H1 (cell line): ENCODE measurements around the gene EXT2. TPM values are rescaled to one million over a fixed set of nuclear protein-coding genes. Genes with fewer than 3 reads are reported as not detected.
A peak's percentile ranks its signal among the peaks of the same experiment; 100 is the strongest.

Source experiments
- CTCF ChIA-PET: fragments of 300-600 bp; sonication (Branson Sonifier 250); formaldehyde crosslinking; loops from one replicate; lab custom pipeline; 2021; ENCODE audit not compliant: partially characterized antibody; lab: Charles Lee
- POLR2A ChIA-PET: fragments of 300-600 bp; sonication (Branson Sonifier 250); formaldehyde crosslinking; loops from one replicate; lab custom pipeline; 2021; ENCODE audit warnings: inconsistent platforms; ENCODE audit not compliant: partially characterized antibody; lab: Charles Lee
- DNase-seq, 2 experiments: peaks; one replicate each; pipeline versions ENCODE4 v3.0.0 to v3.0.0-alpha.2; 2010 to 2022; ENCODE audit warnings: low spot score in 2 of 2, low read depth in 1 of 2, mixed read lengths in 1 of 2
- FAIRE-seq: peaks from 2 replicates; lab custom pipeline; 2011; peaks lifted over from hg19 to GRCh38; lab: Jason Lieb, UNC
- H2AFZ ChIP-seq: 2 replicates; pipeline ENCODE4 v1.8.1; 2012; ENCODE audit warnings: low read length, inconsistent platforms
- H2AK5ac ChIP-seq: 2 replicates; pipeline ENCODE4 v1.6.1; 2013; ENCODE audit warnings: low read depth, low read length
- H2BK120ac ChIP-seq: replicated peaks from 2 replicates; pipeline ENCODE3; 2013; ENCODE audit warnings: low read depth, low read length, inconsistent platforms
- H2BK12ac ChIP-seq: 2 replicates; pipeline ENCODE4 v1.6.1; 2013; ENCODE audit warnings: low read depth, low read length
- H2BK15ac ChIP-seq: 2 replicates; pipeline ENCODE4 v1.6.1; 2013; ENCODE audit warnings: low read length
- H2BK20ac ChIP-seq: 2 replicates; pipeline ENCODE4 v1.6.1; 2013; ENCODE audit warnings: low read length
- H2BK5ac ChIP-seq: 2 replicates; pipeline ENCODE4 v1.6.1; 2013; ENCODE audit warnings: low read depth, low read length
- H3K14ac ChIP-seq: 2 replicates; pipeline ENCODE4 v1.6.1; 2013; ENCODE audit warnings: inconsistent platforms; ENCODE audit not compliant: insufficient read length
- H3K18ac ChIP-seq: 2 replicates; pipeline ENCODE4 v1.6.1; 2013; ENCODE audit warnings: low read length; ENCODE audit errors: extremely low read depth
- H3K23ac ChIP-seq: 2 replicates; pipeline ENCODE4 v1.6.1; 2013; ENCODE audit warnings: inconsistent platforms; ENCODE audit not compliant: insufficient read length
- H3K23me2 ChIP-seq: 2 replicates; pipeline ENCODE4 v1.6.1; 2013; ENCODE audit warnings: low read depth, low read length
- H3K27ac ChIP-seq: 2 replicates; pipeline ENCODE4 v1.6.1; 2011; ENCODE audit warnings: low read depth, low read length, inconsistent platforms
- H3K27me3 ChIP-seq, 4 experiments: replicated peaks in 1 of 4; 1 replicate in 1 of 4; 2 replicates in 3 of 4; pipeline versions ENCODE4 v1.6.1 to v1.8.1; 2011 to 2013; ENCODE audit warnings: low read length in 3 of 4, mild to moderate bottlenecking in 3 of 4, inconsistent platforms in 2 of 4, mixed read lengths in 2 of 4, moderate library complexity in 1 of 4; ENCODE audit not compliant: control insufficient read depth in 3 of 4, insufficient read depth in 3 of 4; ENCODE audit errors: extremely low read depth in 1 of 4
- H3K36me3 ChIP-seq, 4 experiments: 2 replicates each; pipeline versions ENCODE4 v1.6.1 to v1.8.1; 2011 to 2013; ENCODE audit warnings: mild to moderate bottlenecking in 4 of 4, low read length in 3 of 4, moderate library complexity in 2 of 4, control low read depth in 1 of 4, inconsistent platforms in 1 of 4; ENCODE audit not compliant: insufficient read depth in 4 of 4, control insufficient read depth in 2 of 4
- H3K4ac ChIP-seq: replicated peaks from 2 replicates; pipeline ENCODE3; 2013; ENCODE audit warnings: low read length, low read depth, mixed read lengths, inconsistent platforms; ENCODE audit not compliant: insufficient read length
- H3K4me1 ChIP-seq, 4 experiments: replicated peaks in 1 of 4; 1 replicate in 1 of 4; 2 replicates in 3 of 4; pipeline versions ENCODE4 v1.6.1 to v1.8.1; 2011 to 2013; ENCODE audit warnings: low read length in 3 of 4, inconsistent platforms in 2 of 4, mixed read lengths in 1 of 4; ENCODE audit not compliant: insufficient read depth in 4 of 4, control insufficient read depth in 3 of 4
- H3K4me2 ChIP-seq, 2 experiments: 2 replicates each; pipeline versions ENCODE4 v1.6.1 to v1.8.1; 2011 to 2013; ENCODE audit warnings: low read depth in 2 of 2, low read length in 2 of 2, control low read depth in 1 of 2, inconsistent platforms in 1 of 2, mild to moderate bottlenecking in 1 of 2; ENCODE audit not compliant: insufficient read depth in 1 of 2
- H3K4me3 ChIP-seq, 4 experiments: fragments of 200-600, 300-600 bp in 1 of 4; sonication (generic), shearing (Covaris generic), sonication (Bioruptor Twin) in 1 of 4; 2 replicates each; pipeline versions ENCODE4 v1.5.1 to v1.8.1; 2011 to 2016; ENCODE audit warnings: low read length in 4 of 4, low read depth in 3 of 4, control low read depth in 2 of 4, inconsistent platforms in 2 of 4, mild to moderate bottlenecking in 2 of 4, mixed read lengths in 1 of 4, moderate library complexity in 1 of 4; ENCODE audit not compliant: insufficient read depth in 2 of 4; ENCODE audit errors: extremely low read depth in 1 of 4
- H3K56ac ChIP-seq: replicated peaks from 2 replicates; pipeline ENCODE3; 2013; ENCODE audit warnings: low read depth, mild to moderate bottlenecking, mixed read lengths, low read length, inconsistent platforms; ENCODE audit not compliant: insufficient read length
- H3K79me1 ChIP-seq: 2 replicates; pipeline ENCODE4 v1.6.1; 2013; ENCODE audit warnings: low read depth, low read length, control low read depth
- H3K79me2 ChIP-seq, 2 experiments: 2 replicates each; pipeline versions ENCODE4 v1.6.1 to v1.8.1; 2012 to 2013; ENCODE audit warnings: low read length in 2 of 2, mild to moderate bottlenecking in 2 of 2, inconsistent platforms in 1 of 2; ENCODE audit not compliant: insufficient read depth in 2 of 2, control insufficient read depth in 1 of 2
- H3K9ac ChIP-seq, 4 experiments: replicated peaks in 1 of 4; 1 replicate in 1 of 4; 2 replicates in 3 of 4; pipeline versions ENCODE4 v1.6.1 to v1.8.1; 2011 to 2013; ENCODE audit warnings: low read depth in 3 of 4, low read length in 3 of 4, control low read depth in 2 of 4, mild to moderate bottlenecking in 2 of 4, moderate library complexity in 2 of 4, inconsistent platforms in 1 of 4; ENCODE audit errors: extremely low read depth in 1 of 4
- H3K9me3 ChIP-seq, 2 experiments: 2 replicates each; pipeline versions ENCODE4 v1.6.1 to v1.8.1; 2012 to 2013; ENCODE audit warnings: mild to moderate bottlenecking in 2 of 2, moderate library complexity in 2 of 2, control low read depth in 1 of 2, inconsistent platforms in 1 of 2, low read depth in 1 of 2, low read length in 1 of 2, mixed read lengths in 1 of 2; ENCODE audit not compliant: insufficient read depth in 2 of 2
- H4K20me1 ChIP-seq, 2 experiments: replicated peaks in 1 of 2; 2 replicates each; pipeline versions ENCODE3 to v1.8.1; 2011 to 2013; ENCODE audit warnings: inconsistent platforms in 2 of 2, low read length in 2 of 2, mild to moderate bottlenecking in 1 of 2; ENCODE audit not compliant: insufficient read depth in 2 of 2, control insufficient read depth in 1 of 2
- H4K5ac ChIP-seq: 2 replicates; pipeline ENCODE4 v1.6.1; 2013; ENCODE audit warnings: low read length, low read depth, mixed read lengths, inconsistent platforms; ENCODE audit not compliant: insufficient read length
- H4K8ac ChIP-seq: 2 replicates; pipeline ENCODE4 v1.8.0; 2013; ENCODE audit warnings: mild to moderate bottlenecking, moderate library complexity, low read length, inconsistent platforms; ENCODE audit not compliant: insufficient read depth; ENCODE audit errors: extremely low read depth
- H4K91ac ChIP-seq: replicated peaks from 2 replicates; pipeline ENCODE3; 2013; ENCODE audit warnings: low read length, mixed read lengths, inconsistent platforms; ENCODE audit not compliant: insufficient read length
- ASH2L ChIP-seq: fragments of 200-600, 300-600 bp; sonication (generic); IDR thresholded peaks from one replicate; pipeline ENCODE4 v1.7.1; 2017; ENCODE audit warnings: low read length
- CBX5 ChIP-seq: fragments of 300-800, 300-1000 bp; sonication (generic); IDR thresholded peaks from 2 replicates; pipeline ENCODE4 v1.7.1; 2016; ENCODE audit warnings: antibody characterized with exemption, low read length, low read depth
- CBX8 ChIP-seq: fragments of 300-800, 300-1000 bp; sonication (generic); IDR thresholded peaks from 2 replicates; pipeline ENCODE4 v1.7.1; 2016; ENCODE audit warnings: low read depth, low read length, borderline replicate concordance
- EZH2 ChIP-seq: fragments of 200-600 bp; sonication (generic); IDR thresholded peaks from 2 replicates; pipeline ENCODE4 v1.7.1; 2012; ENCODE audit warnings: low read depth, mild to moderate bottlenecking, moderate library complexity, low read length, inconsistent platforms; ENCODE audit not compliant: severe bottlenecking
- HDAC6 ChIP-seq: IDR thresholded peaks from one replicate; pipeline ENCODE4 v1.7.1; 2012; ENCODE audit warnings: low read depth, mild to moderate bottlenecking, inconsistent platforms, low read length, moderate library complexity
- PHF8 ChIP-seq: fragments of 200-600 bp; sonication (generic); conservative IDR thresholded peaks from 2 replicates; pipeline ENCODE4 v1.7.1; 2012; ENCODE audit warnings: low read depth, mild to moderate bottlenecking, inconsistent platforms, low read length, moderate library complexity
- RBBP5 ChIP-seq: IDR thresholded peaks from 2 replicates; pipeline ENCODE4 v1.7.1; 2012; ENCODE audit warnings: low read depth, mild to moderate bottlenecking, inconsistent platforms, low read length, moderate library complexity, borderline replicate concordance
- SP1 ChIP-seq: IDR thresholded peaks from 2 replicates; pipeline ENCODE4 v1.6.1; 2011; ENCODE audit warnings: low read depth, low read length
- SP4 ChIP-seq: IDR thresholded peaks from 2 replicates; pipeline ENCODE4 v1.6.1; 2012; ENCODE audit warnings: low read length, inconsistent platforms
- TBP ChIP-seq: IDR thresholded peaks from 2 replicates; pipeline ENCODE4 v1.6.1; 2011; ENCODE audit warnings: low read depth, low read length, improper control_type of control experiment
- WGBS, 2 experiments: shearing (Covaris generic) in 1 of 2; methylation state at CpG; one replicate each; pipeline versions ENCODE4 v1.1.6 to v1.1.7; 2013 to 2015; ENCODE audit warnings: low lambda C conversion rate in 2 of 2, mixed read lengths in 2 of 2, inconsistent platforms in 1 of 2, low coverage in 1 of 2, missing lambda C conversion rate in 1 of 2; ENCODE audit not compliant: insufficient replicate concordance in 2 of 2, insufficient coverage in 1 of 2, insufficient read length in 1 of 2; ENCODE audit errors: extremely low coverage in 1 of 2, missing lambda C conversion rate in 1 of 2; 5-methylcytosine and 5-hydroxymethylcytosine counted together
- polyA plus RNA-seq, 7 experiments: library from polyadenylated mRNA; depleted of rRNA in 3 of 7; stranded (reverse) in 5 of 7; unstranded in 2 of 7; fragments of >200 nt in 5 of 7; fragments of 200-250 nt in 2 of 7; gene quantifications; 1 replicate in 5 of 7; 2 replicates in 1 of 7; 4 replicates in 1 of 7; pipeline versions ENCODE4 v1.2.1 to v1.2.3, GENCODE V29; 2011 to 2013; ENCODE audit warnings: missing spikeins in 2 of 7, mixed read lengths in 2 of 7
- total RNA-seq: library from RNA; stranded (reverse); fragmentation: NEBNext Ultra II Directional; extraction: Animal tissue kit (Norgen Biotek cat#: 25700); gene quantifications from 2 replicates; pipeline ENCODE4 v1.2.1, GENCODE V29; 2021
- TF ChIP-seq, protein P1 (sequence below): IDR thresholded peaks from 2 replicates; pipeline ENCODE4 v1.6.1; 2011; ENCODE audit warnings: low read depth, mild to moderate bottlenecking, low read length; ENCODE audit not compliant: insufficient read depth

Gene EXT2
- total and polyA plus RNA-seq, 2 of the 8 experiments (the other 6 are each of a cell fraction or from before 2014, with no cell fraction given) = 29.8 to 42.8 TPM

DNA sequence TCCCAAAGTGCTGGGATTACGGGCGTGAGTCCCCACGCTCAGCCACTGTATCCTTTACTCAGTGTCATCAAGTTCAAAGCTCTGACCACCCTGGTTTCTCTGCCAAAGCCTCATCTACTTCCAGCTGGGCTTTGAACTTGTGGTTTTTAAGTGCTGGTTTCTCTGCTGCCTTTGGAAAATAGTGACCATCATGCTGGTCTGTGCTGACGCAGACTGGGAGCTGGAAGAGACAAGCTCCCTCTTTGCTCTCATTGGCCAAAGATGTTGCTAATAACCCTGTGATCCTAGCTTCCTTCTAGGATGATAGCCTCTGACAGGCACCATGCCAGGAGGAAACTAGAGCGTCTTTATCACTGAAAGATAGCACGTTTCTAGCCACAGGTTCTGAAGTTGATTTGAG lies 152.0 kb downstream of the EXT2 start:
- Histone ChIP-seq H3K9ac (no peak overlapping the region), H3K23me2 (no peaks in the 10 kb centered on the region), H4K8ac (no peak overlapping the region), H3K36me3 (peaks cover 0 to 9% (median 0%) of the 10 kb centered on the region in 4 experiments; a peak in 1 of 8 replicates), H3K56ac (no peak overlapping the region), H2AFZ (no peak overlapping the region), H3K4ac (no peak overlapping the region), H2BK120ac (no peak overlapping the region), H3K4me1 (peaks cover 11 to 16% (median 15%) of the 10 kb centered on the region in 4 experiments), H3K14ac (no peak overlapping the region), H4K5ac (no peak overlapping the region), H2AK5ac (no peak overlapping the region), H2BK20ac (no peak overlapping the region), H3K23ac (no peak overlapping the region), H3K27ac (no peak overlapping the region)
- WGBS, 2 experiments = 80% methylated on average over 6 of the region's 6 CpGs; no CpG with 5 or more reads in 1 of the 2 experiments
- CTCF ChIA-PET = interaction anchor here (1.2 to 2.8 kb wide), 7 partner anchors 11 to 114 kb away, joined by 3 to 18 read pairs (median 6); no protein-coding TSS in a partner anchor
- POLR2A ChIA-PET = interaction anchor here (0.8 to 1.7 kb wide), 4 partner anchors 11 to 21 kb away, joined by 3 to 4 read pairs (median 3); no protein-coding TSS in a partner anchor
- no peak for TF ChIP-seq SP1
- no peak for TF ChIP-seq PHF8
- TF ChIP-seq CBX5 = no peak
- TF ChIP-seq RBBP5 = no peak
- no peak for TF ChIP-seq EZH2
- TF ChIP-seq HDAC6 = no peak
- TF ChIP-seq ASH2L = no peak
- TF ChIP-seq, protein P1, sequence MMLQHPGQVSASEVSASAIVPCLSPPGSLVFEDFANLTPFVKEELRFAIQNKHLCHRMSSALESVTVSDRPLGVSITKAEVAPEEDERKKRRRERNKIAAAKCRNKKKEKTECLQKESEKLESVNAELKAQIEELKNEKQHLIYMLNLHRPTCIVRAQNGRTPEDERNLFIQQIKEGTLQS = no peak
- TF ChIP-seq CBX8 = no peak
- no peak for TF ChIP-seq SP4
- no peak for TF ChIP-seq TBP
- TF ChIP-seq, all 59 proteins: peak for 0
- no peak for FAIRE-seq
- Histone ChIP-seq H3K4me2 (no peak overlapping the region), H3K27me3 (no peaks in the 10 kb centered on the region), H3K4me3 (no peak overlapping the region), H3K79me1 (no peaks in the 10 kb centered on the region), H4K20me1 (no peaks in the 10 kb centered on the region), H2BK12ac (no peak overlapping the region), H2BK5ac (no peak overlapping the region), H2BK15ac (peak overlapping the region; percentile 23; the same call in 1 of the 2 replicates), H4K91ac (no peak overlapping the region), H3K9me3 (peaks cover 4 to 7% of the 10 kb centered on the region in 2 experiments; a peak in 2 of 4 replicates), H3K18ac (no peak overlapping the region), H3K79me2 (no peaks in the 10 kb centered on the region)
- DNase-seq = no peak
